IMR-90 (cell line): ENCODE measurements around the gene PHACTR2.

Source experiments
- CEBPB ChIP-seq: IDR thresholded peaks from 2 replicates; pipeline ENCODE4 v1.6.1; 2012; ENCODE audit warnings: low read depth, low read length, improper control_type of control experiment
- MAFK ChIP-seq: IDR thresholded peaks from 2 replicates; pipeline ENCODE4 v1.6.1; 2012; ENCODE audit warnings: low read depth, low read length, improper control_type of control experiment
- POLR2A ChIP-seq: IDR thresholded peaks from 2 replicates; pipeline ENCODE4 v1.6.1; 2012; ENCODE audit warnings: mild to moderate bottlenecking, low read depth, low read length
- RFX5 ChIP-seq: IDR thresholded peaks from 2 replicates; pipeline ENCODE4 v1.8.0; 2012; ENCODE audit warnings: low read depth, mild to moderate bottlenecking, low read length, moderate library complexity
- TF ChIP-seq, protein P1 (sequence below): conservative IDR thresholded peaks from 2 replicates; pipeline ENCODE4 v1.5.1; 2012; ENCODE audit warnings: mild to moderate bottlenecking, low read depth, low read length, improper control_type of control experiment

DNA sequence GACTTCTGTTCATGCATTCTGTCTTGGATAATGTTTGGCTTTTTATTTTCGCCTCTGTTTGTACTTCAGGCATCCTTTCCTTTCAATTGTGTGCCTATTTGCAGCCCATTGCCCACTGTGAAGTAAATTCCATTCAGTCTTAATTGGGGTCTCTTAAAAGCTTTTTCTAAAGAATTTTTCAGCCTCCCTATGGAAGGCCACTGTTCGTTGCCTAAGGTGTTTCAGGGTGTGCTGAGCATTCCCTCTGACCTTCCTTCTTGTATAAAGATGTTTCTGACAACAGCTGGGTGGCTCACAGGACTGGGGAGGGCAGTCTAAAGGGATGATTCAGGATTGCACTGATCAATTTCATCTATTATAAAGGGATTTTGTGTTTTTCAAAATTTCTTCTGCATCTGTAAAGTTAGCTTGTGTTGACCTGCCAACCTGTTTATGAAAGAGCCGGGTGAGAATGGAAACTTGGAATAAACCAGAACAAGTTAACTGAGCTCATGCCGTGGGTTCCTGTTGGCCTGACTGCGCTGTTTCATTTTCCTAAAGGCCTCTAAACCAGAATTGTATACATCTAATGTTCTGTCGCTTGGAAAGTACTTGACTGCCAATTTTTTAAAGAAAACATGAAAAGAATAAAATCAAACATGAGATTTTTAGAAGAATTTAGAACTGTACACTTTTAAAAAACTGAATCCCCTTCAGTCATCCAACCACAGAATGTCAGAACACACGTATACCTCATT, 14.3 kb downstream of the PHACTR2 start:
- no peak for TF ChIP-seq POLR2A
- TF ChIP-seq, protein P1, sequence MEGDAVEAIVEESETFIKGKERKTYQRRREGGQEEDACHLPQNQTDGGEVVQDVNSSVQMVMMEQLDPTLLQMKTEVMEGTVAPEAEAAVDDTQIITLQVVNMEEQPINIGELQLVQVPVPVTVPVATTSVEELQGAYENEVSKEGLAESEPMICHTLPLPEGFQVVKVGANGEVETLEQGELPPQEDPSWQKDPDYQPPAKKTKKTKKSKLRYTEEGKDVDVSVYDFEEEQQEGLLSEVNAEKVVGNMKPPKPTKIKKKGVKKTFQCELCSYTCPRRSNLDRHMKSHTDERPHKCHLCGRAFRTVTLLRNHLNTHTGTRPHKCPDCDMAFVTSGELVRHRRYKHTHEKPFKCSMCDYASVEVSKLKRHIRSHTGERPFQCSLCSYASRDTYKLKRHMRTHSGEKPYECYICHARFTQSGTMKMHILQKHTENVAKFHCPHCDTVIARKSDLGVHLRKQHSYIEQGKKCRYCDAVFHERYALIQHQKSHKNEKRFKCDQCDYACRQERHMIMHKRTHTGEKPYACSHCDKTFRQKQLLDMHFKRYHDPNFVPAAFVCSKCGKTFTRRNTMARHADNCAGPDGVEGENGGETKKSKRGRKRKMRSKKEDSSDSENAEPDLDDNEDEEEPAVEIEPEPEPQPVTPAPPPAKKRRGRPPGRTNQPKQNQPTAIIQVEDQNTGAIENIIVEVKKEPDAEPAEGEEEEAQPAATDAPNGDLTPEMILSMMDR: no peak
- TF ChIP-seq CEBPB: no peak
- TF ChIP-seq MAFK: no peak
- no peak for TF ChIP-seq RFX5
